Mammary epithelial cell (primary cell): ENCODE measurements around the gene ACAD8.

ENCODE experiments used
- EZH2 ChIP-seq: IDR thresholded peaks from 2 replicates; pipeline ENCODE4 v1.6.1; 2012; ENCODE audit warnings: low read length, inconsistent platforms, borderline replicate concordance
- TF ChIP-seq, protein P1 (sequence below), 2 donors: IDR thresholded peaks in 1 of 2; conservative IDR thresholded peaks in 1 of 2; 2 replicates each; pipeline ENCODE4 v1.5.1; 2011 to 2012; ENCODE audit warnings: inconsistent platforms in 2 of 2, low read length in 2 of 2, mild to moderate bottlenecking in 2 of 2, control low read depth in 1 of 2, low read depth in 1 of 2; ENCODE audit not compliant: insufficient read depth in 1 of 2; ENCODE audit errors: extremely low read depth in 1 of 2

DNA sequence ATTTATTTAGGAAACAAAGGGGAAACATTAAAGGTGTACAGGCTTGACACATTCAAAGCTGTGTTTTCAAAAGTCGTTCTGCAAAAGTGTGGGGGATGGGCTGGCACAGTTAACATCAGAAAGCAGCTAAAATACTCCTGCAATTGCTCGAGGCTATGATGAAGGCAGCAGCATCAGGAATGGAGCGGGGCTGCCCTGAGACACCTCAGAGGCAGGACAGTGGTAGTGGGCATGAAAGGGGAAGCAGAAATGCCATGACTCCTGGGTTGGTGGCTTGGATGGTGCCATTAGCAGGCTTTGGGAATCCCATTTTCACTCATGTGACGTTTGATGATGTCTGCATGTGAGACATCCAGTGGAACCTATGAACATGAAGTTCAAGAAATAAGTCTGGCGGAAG is 30.2 kb upstream of the ACAD8 start:
- TF ChIP-seq, protein P1, sequence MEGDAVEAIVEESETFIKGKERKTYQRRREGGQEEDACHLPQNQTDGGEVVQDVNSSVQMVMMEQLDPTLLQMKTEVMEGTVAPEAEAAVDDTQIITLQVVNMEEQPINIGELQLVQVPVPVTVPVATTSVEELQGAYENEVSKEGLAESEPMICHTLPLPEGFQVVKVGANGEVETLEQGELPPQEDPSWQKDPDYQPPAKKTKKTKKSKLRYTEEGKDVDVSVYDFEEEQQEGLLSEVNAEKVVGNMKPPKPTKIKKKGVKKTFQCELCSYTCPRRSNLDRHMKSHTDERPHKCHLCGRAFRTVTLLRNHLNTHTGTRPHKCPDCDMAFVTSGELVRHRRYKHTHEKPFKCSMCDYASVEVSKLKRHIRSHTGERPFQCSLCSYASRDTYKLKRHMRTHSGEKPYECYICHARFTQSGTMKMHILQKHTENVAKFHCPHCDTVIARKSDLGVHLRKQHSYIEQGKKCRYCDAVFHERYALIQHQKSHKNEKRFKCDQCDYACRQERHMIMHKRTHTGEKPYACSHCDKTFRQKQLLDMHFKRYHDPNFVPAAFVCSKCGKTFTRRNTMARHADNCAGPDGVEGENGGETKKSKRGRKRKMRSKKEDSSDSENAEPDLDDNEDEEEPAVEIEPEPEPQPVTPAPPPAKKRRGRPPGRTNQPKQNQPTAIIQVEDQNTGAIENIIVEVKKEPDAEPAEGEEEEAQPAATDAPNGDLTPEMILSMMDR (conservative IDR thresholded peaks at IDR 0.05 in 1 of 2, IDR thresholded peaks at IDR 0.05 in 1 of 2; ENCODE audit: extremely low read depth in 1 of 2, insufficient read depth in 1 of 2, low read depth in 1 of 2, low read length in 2 of 2): no peak
- no peak for TF ChIP-seq EZH2
